ENCODE results near the gene INO80E. TPM values are rescaled to one million over a fixed set of nuclear protein-coding genes. Genes with fewer than 3 reads are reported as not detected.

The INO80E gene
- total and polyA plus RNA-seq, 2 of the 8 experiments (the other 6 are each of a cell fraction or from before 2014, with no cell fraction given) = 43.0 to 91.2 TPM

DNA sequence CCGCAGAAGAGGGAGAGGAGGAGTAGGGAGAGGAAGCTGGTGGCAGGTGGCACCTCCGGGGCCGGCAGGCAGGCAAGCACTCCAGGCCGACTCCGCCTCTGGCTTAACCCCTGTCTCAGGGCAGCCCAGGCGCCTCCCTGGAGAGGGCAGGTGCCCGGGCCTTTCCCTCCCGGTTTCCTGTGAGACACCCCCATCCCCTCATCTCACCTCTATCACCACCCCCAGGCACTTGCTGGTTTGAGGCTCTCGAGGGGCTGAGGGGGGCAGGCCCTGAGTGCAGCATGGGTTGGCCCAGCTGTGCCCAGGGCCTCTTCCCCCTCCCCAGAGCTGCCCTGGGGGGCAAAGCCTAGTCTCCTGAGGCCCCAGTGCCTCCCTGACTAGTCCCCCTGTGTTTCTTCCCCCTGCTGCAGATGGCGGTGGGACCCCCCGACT is 8.8 kb downstream of the INO80E start (continued):
- no peak for TF ChIP-seq EP300 (IDR thresholded peaks at IDR 0.05; ENCODE audit: borderline replicate concordance in 1 of 2, low read depth in 2 of 2, low read length in 2 of 2)
- TF ChIP-seq YY1 (IDR thresholded peaks at IDR 0.05; ENCODE audit: low read depth, low read length) = no peak
- no peak for TF ChIP-seq HDAC6 (IDR thresholded peaks at IDR 0.05; ENCODE audit: low read depth, low read length)
- no peak for TF ChIP-seq POLR2AphosphoS5 (IDR thresholded peaks at IDR 0.05; ENCODE audit: low read depth, low read length)
- no peak for TF ChIP-seq SAP30 (IDR thresholded peaks at IDR 0.05; ENCODE audit: insufficient read depth, insufficient replicate concordance, low read length)
- no peak for TF ChIP-seq SP1 (IDR thresholded peaks at IDR 0.05; ENCODE audit: low read depth, low read length)
- TF ChIP-seq CHD2 (IDR thresholded peaks at IDR 0.05; ENCODE audit: low read length) = no peak
